K562 (cell line): ENCODE measurements around the gene LRIF1. TPM values are rescaled to one million over a fixed set of nuclear protein-coding genes. Genes with fewer than 3 reads are reported as not detected.

Experiments used
- ARHGAP35 ChIP-seq: fragments of 450-650 bp; IDR thresholded peaks from 2 replicates; pipeline ENCODE4 v1.6.1; 2018; ENCODE audit not compliant: partially characterized antibody
- DPF2 ChIP-seq: fragments of 450-650 bp; IDR thresholded peaks from 2 replicates; pipeline ENCODE4 v1.6.1; 2016
- ELK1 ChIP-seq: sonication (generic); formaldehyde crosslinking; IDR thresholded peaks from 2 replicates; pipeline ENCODE4 v1.8.1; 2022; ENCODE audit warnings: missing genetic modification reagents
- GABPA ChIP-seq: fragments of 200-800 bp; sonication (Bioruptor generic); conservative IDR thresholded peaks from 2 replicates; pipeline ENCODE4 v1.6.1; 2016; ENCODE audit warnings: low read depth, missing genetic modification characterization, missing compliant biosample characterization
- HMGXB4 ChIP-seq: sonication (generic); formaldehyde crosslinking; IDR thresholded peaks from 2 replicates; pipeline ENCODE4 v1.8.1; 2023; ENCODE audit warnings: mild to moderate bottlenecking, missing genetic modification reagents
- L3MBTL2 ChIP-seq: fragments of 450-650 bp; IDR thresholded peaks from 2 replicates; pipeline ENCODE4 v1.6.1; 2016; ENCODE audit warnings: mild to moderate bottlenecking, moderate library complexity
- PHF21A ChIP-seq: fragments of 450-650 bp; IDR thresholded peaks from 2 replicates; pipeline ENCODE4 v1.6.1; 2017; ENCODE audit warnings: low read depth, borderline replicate concordance
- PTTG1 ChIP-seq: fragments of 450-650 bp; IDR thresholded peaks from 2 replicates; pipeline ENCODE4 v1.6.1; 2016; ENCODE audit warnings: low read depth, mild to moderate bottlenecking, missing genetic modification characterization, missing compliant biosample characterization
- RBM34 ChIP-seq: fragments of 200-400 bp; formaldehyde crosslinking; IDR thresholded peaks from 2 replicates; pipeline ENCODE4 v1.6.1; 2018; ENCODE audit warnings: low read length, borderline replicate concordance; ENCODE audit not compliant: insufficient read depth
- SRF ChIP-seq, 2 experiments: fragments of 250-450, 450-650 bp in 1 of 2; sonication (Bioruptor Pico) in 1 of 2; sonication (generic) in 1 of 2; formaldehyde crosslinking; IDR thresholded peaks; 2 replicates each; pipeline versions ENCODE4 v1.5.0 to v1.5.1; 2020 to 2022; ENCODE audit warnings: mild to moderate bottlenecking in 1 of 2, missing genetic modification reagents in 1 of 2
- ZEB2 ChIP-seq: fragments of 450-650 bp; IDR thresholded peaks from 2 replicates; pipeline ENCODE4 v1.6.1; 2016
- ZNF133 ChIP-seq: fragments of 250-450 bp; sonication (Bioruptor Pico); IDR thresholded peaks from 2 replicates; pipeline ENCODE4 v1.4.0; 2020; ENCODE audit warnings: mild to moderate bottlenecking
- ZNF174 ChIP-seq: fragments of 250-450 bp; sonication (Bioruptor Pico); IDR thresholded peaks from 2 replicates; pipeline ENCODE4 v1.4.0; 2020; ENCODE audit warnings: mild to moderate bottlenecking
- ZNF592 ChIP-seq: fragments of 450-650 bp; IDR thresholded peaks from 2 replicates; pipeline ENCODE4 v1.6.1; 2017; ENCODE audit warnings: antibody characterized with exemption, mild to moderate bottlenecking
- ZNF778 ChIP-seq: fragments of 450-650 bp; formaldehyde crosslinking; IDR thresholded peaks from 2 replicates; pipeline ENCODE4 v1.4.0; 2020; ENCODE audit warnings: mild to moderate bottlenecking, moderate library complexity
- polyA plus RNA-seq, 8 experiments: library from polyadenylated mRNA; depleted of rRNA in 4 of 8; stranded (reverse) in 5 of 8; unstranded in 3 of 8; fragments of >200 nt; fragmentation: Nextera tagmentation in 2 of 8; fragmentation: Illumina TruSeq in 1 of 8; extraction: Ambion mirVana in 2 of 8; extraction: Trizol in 1 of 8; gene quantifications; 2 replicates each; pipeline versions ENCODE4 v1.2.1 to v1.2.3, GENCODE V29; 2011 to 2014; ENCODE audit warnings: inconsistent platforms in 1 of 8, missing spikeins in 1 of 8
- total RNA-seq, 7 experiments: library from RNA; depleted of rRNA in 6 of 7; stranded (reverse); fragments of >200 nt in 6 of 7; fragmentation: Illumina TruSeq in 2 of 7; extraction: Trizol in 2 of 7; gene quantifications; 2 replicates each; pipeline versions ENCODE4 v1.2.1 to v1.2.3, GENCODE V29; 2011 to 2021; ENCODE audit warnings: low replicate concordance in 1 of 7
- TF ChIP-seq, protein P1 (sequence below): fragments of 250-450 bp; sonication (Bioruptor Pico); IDR thresholded peaks from 2 replicates; pipeline ENCODE4 v1.8.0; 2022; ENCODE audit warnings: moderate library complexity, mild to moderate bottlenecking, inconsistent platforms
- TF ChIP-seq, protein P2 (sequence below): fragments of 450-650 bp; formaldehyde crosslinking; IDR thresholded peaks from 2 replicates; pipeline ENCODE4 v1.4.0; 2020; ENCODE audit warnings: mild to moderate bottlenecking, moderate library complexity

Gene LRIF1
- total and polyA plus RNA-seq, 9 of the 15 experiments (the other 6 are each of a cell fraction or from before 2014, with no cell fraction given), result 35.6 to 88.8 (median 74.1) TPM

GRCh38 chr1:110962892-110963690, 631 bp downstream of the LRIF1 start (continued):
- no peak for TF ChIP-seq ZNF133 (CRISPR knock-in tag)
- TF ChIP-seq HMGXB4 (CRISPR knock-in tag), result no peak
- TF ChIP-seq, protein P1, sequence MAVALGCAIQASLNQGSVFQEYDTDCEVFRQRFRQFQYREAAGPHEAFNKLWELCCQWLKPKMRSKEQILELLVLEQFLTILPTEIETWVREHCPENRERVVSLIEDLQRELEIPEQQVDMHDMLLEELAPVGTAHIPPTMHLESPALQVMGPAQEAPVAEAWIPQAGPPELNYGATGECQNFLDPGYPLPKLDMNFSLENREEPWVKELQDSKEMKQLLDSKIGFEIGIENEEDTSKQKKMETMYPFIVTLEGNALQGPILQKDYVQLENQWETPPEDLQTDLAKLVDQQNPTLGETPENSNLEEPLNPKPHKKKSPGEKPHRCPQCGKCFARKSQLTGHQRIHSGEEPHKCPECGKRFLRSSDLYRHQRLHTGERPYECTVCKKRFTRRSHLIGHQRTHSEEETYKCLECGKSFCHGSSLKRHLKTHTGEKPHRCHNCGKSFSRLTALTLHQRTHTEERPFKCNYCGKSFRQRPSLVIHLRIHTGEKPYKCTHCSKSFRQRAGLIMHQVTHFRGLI (CRISPR knock-in tag), result 0 out of 2 replicates have a peak, but pooled peaks have one; percentile 49
- no peak for TF ChIP-seq ZEB2
- no peak for TF ChIP-seq SRF (CRISPR knock-in tag; IDR thresholded peaks at IDR 0.05)
- no peak for TF ChIP-seq RBM34
- TF ChIP-seq PTTG1 (tag), result 0 out of 2 replicates have a peak, but pooled peaks have one; percentile 38
- TF ChIP-seq ARHGAP35, result peak; percentile 19
- TF ChIP-seq ZNF592, result peak; percentile 82; the same call in 1 of the 2 replicates
- TF ChIP-seq PHF21A, result no peak
- TF ChIP-seq ELK1, result no peak
- TF ChIP-seq, protein P2, sequence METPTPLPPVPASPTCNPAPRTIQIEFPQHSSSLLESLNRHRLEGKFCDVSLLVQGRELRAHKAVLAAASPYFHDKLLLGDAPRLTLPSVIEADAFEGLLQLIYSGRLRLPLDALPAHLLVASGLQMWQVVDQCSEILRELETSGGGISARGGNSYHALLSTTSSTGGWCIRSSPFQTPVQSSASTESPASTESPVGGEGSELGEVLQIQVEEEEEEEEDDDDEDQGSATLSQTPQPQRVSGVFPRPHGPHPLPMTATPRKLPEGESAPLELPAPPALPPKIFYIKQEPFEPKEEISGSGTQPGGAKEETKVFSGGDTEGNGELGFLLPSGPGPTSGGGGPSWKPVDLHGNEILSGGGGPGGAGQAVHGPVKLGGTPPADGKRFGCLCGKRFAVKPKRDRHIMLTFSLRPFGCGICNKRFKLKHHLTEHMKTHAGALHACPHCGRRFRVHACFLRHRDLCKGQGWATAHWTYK, result no peak
- no peak for TF ChIP-seq GABPA (tag)
- TF ChIP-seq DPF2, result no peak; the same call in 1 of the 2 replicates
- TF ChIP-seq L3MBTL2, result peak; percentile 77
- no peak for TF ChIP-seq ZNF174
- TF ChIP-seq ZNF778 (CRISPR knock-in tag), result no peak
